Karpas-422 (cell line): ENCODE results near the gene SMIM14. TPM values are rescaled to one million over a fixed set of nuclear protein-coding genes. Genes with fewer than 3 reads are reported as not detected.
"Not testable (repeated sequence)": the region's sequence is repeated elsewhere in the genome, so short reads cannot be mapped to it uniquely, and the experiment has no call there.

Experiments
- DNase-seq: peaks from one replicate; pipeline ENCODE4 v3.0.0-alpha.2; 2015
- H2AFZ ChIP-seq: fragments of 200-600 bp; sonication (generic); 2 replicates; pipeline ENCODE4 v1.6.1; 2014; ENCODE audit warnings: antibody characterized with exemption, low read length, mixed read lengths
- H3K27ac ChIP-seq: fragments of 200-600 bp; sonication (generic); 2 replicates; pipeline ENCODE4 v1.5.1; 2014; ENCODE audit warnings: mild to moderate bottlenecking, low read length, moderate library complexity
- H3K27me3 ChIP-seq: fragments of 200-600 bp; sonication (generic); 2 replicates; pipeline ENCODE4 v1.6.1; 2014; ENCODE audit warnings: low read length, mixed read lengths
- H3K36me3 ChIP-seq: fragments of 200-600 bp; sonication (generic); 2 replicates; pipeline ENCODE4 v1.6.1; 2014; ENCODE audit warnings: low read length, mixed read lengths; ENCODE audit not compliant: insufficient read depth
- H3K4me1 ChIP-seq: fragments of 200-600 bp; sonication (generic); 2 replicates; pipeline ENCODE4 v1.6.1; 2014; ENCODE audit warnings: mild to moderate bottlenecking, low read length, mixed read lengths
- H3K4me2 ChIP-seq: fragments of 200-600 bp; sonication (generic); 2 replicates; pipeline ENCODE4 v1.6.1; 2014; ENCODE audit warnings: low read length, low read depth, mild to moderate bottlenecking; ENCODE audit not compliant: poor library complexity, severe bottlenecking
- H3K4me3 ChIP-seq: fragments of 200-600 bp; sonication (generic); 2 replicates; pipeline ENCODE4 v1.5.1; 2014; ENCODE audit warnings: mild to moderate bottlenecking, antibody characterized with exemption, low read length, mixed read lengths
- H3K79me2 ChIP-seq: fragments of 200-600 bp; sonication (generic); 2 replicates; pipeline ENCODE4 v1.6.1; 2014; ENCODE audit warnings: mild to moderate bottlenecking, low read length, mixed read lengths
- H3K9ac ChIP-seq: fragments of 200-600 bp; sonication (generic); 2 replicates; pipeline ENCODE4 v1.6.0; 2014; ENCODE audit warnings: low read length
- H3K9me2 ChIP-seq: fragments of 200-600 bp; sonication (generic), shearing (Covaris generic); replicated peaks from 2 replicates; pipeline ENCODE4 v1.6.0; 2014; ENCODE audit warnings: mild to moderate bottlenecking, low read length, moderate library complexity; ENCODE audit not compliant: insufficient read depth
- H3K9me3 ChIP-seq: fragments of 300-700, 200-600 bp; sonication (generic); 2 replicates; pipeline ENCODE4 v1.6.1; 2014; ENCODE audit warnings: low read length, mixed read lengths
- H4K20me1 ChIP-seq: fragments of 200-600 bp; sonication (generic); 2 replicates; pipeline ENCODE4 v1.6.1; 2014; ENCODE audit warnings: mild to moderate bottlenecking, antibody characterized with exemption, low read length, low read depth; ENCODE audit not compliant: insufficient read depth
- total RNA-seq: library from RNA; depleted of rRNA; stranded (reverse); fragments of >200 nt; shearing (Covaris generic); gene quantifications from 2 replicates; pipeline ENCODE4 v1.2.3, GENCODE V29; 2014; ENCODE audit warnings: low replicate concordance

Gene SMIM14
- total RNA-seq, 1 experiment from 2014 or later = 689 TPM

GRCh38 chr4:39655876-39656275, 17.2 kb upstream of the SMIM14 start:
- H3K4me3 ChIP-seq = no peak overlapping the region
- H3K27ac ChIP-seq = no peak overlapping the region
- H4K20me1 ChIP-seq = no peaks in the 10 kb centered on the region
- H3K79me2 ChIP-seq = no peaks in the 10 kb centered on the region
- no peaks in the 10 kb centered on the region for H3K9me2 ChIP-seq
- H3K27me3 ChIP-seq = no peaks in the 10 kb centered on the region
- DNase-seq = no peak
- no peak overlapping the region for H2AFZ ChIP-seq
- no peaks in the 10 kb centered on the region for H3K9me3 ChIP-seq
- no peak overlapping the region for H3K4me2 ChIP-seq
- no peak overlapping the region for H3K9ac ChIP-seq
- H3K4me1 ChIP-seq = peaks cover 7% of the 10 kb centered on the region
- no peaks in the 10 kb centered on the region for H3K36me3 ChIP-seq

DNA sequence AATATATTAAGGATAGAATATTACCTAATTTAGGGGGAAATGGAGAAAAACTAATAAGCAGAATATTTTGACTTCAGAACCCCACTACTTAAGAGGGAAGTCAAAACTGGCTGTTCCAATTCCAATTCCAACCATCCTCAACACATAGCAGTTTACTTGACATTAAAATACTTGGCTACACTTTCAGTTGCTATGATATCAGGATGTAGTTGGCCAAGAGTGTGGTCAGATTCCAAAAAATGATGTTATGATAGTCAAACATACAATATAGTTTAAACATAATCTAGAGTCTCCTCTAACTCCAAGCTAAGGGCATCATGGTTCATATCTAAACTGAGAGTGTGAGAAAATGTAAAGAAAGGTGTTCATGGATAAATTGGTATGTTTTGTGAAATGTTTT, 16.5 kb upstream of the SMIM14 start:
- H2AFZ ChIP-seq = no peak overlapping the region
- H3K9me3 ChIP-seq = no peaks in the 10 kb centered on the region
- H3K9ac ChIP-seq = no peak overlapping the region
- no peaks in the 10 kb centered on the region for H3K36me3 ChIP-seq
- DNase-seq = no peak
- H3K4me3 ChIP-seq = no peak overlapping the region
- H3K4me2 ChIP-seq = no peak overlapping the region
- H3K4me1 ChIP-seq = peaks cover 7% of the 10 kb centered on the region
- H3K79me2 ChIP-seq = no peaks in the 10 kb centered on the region
- H3K27ac ChIP-seq = no peak overlapping the region
- H4K20me1 ChIP-seq = no peaks in the 10 kb centered on the region
- no peaks in the 10 kb centered on the region for H3K27me3 ChIP-seq
- no peaks in the 10 kb centered on the region for H3K9me2 ChIP-seq

DNA sequence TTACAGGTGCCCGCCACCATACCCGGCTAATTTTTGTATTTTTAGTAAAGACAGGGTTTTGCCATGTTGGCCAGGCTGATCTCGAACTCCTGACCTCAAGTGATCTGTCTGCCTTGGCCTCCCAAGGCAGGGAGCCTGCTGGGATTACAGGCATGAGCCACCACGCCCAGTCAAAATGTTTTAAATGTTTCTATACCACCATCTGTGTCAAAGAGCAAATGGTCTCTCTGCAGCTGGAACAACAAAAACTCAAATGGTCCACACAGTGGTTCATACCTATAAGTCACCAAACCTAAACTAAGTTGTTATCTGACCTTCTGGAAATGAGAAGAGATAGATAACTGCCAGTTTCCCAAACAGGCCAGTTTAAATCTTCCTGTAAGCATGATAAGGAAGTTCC, 12.9 kb upstream of the SMIM14 start:
- not testable (repeated sequence) for H3K27ac ChIP-seq, DNase-seq, H3K79me2 ChIP-seq, H3K27me3 ChIP-seq, H3K9me3 ChIP-seq, H2AFZ ChIP-seq, H4K20me1 ChIP-seq, H3K36me3 ChIP-seq, H3K9ac ChIP-seq, H3K9me2 ChIP-seq, H3K4me1 ChIP-seq, H3K4me3 ChIP-seq, H3K4me2 ChIP-seq

- no peaks in the 10 kb centered on the region for H3K27me3 ChIP-seq
- H2AFZ ChIP-seq = no peak overlapping the region
- H3K4me1 ChIP-seq = peaks cover 4% of the 10 kb centered on the region
- no peaks in the 10 kb centered on the region for H3K79me2 ChIP-seq
- H3K9me2 ChIP-seq = no peaks in the 10 kb centered on the region
- no peaks in the 10 kb centered on the region for H3K36me3 ChIP-seq
- no peak overlapping the region for H3K4me2 ChIP-seq
- H3K4me3 ChIP-seq = no peak overlapping the region
- DNase-seq = no peak
- no peaks in the 10 kb centered on the region for H3K9me3 ChIP-seq
- H3K9ac ChIP-seq = no peak overlapping the region
- no peaks in the 10 kb centered on the region for H4K20me1 ChIP-seq
- H3K27ac ChIP-seq = no peak overlapping the region
Observed at GRCh38 chr4:39649639-39650265, 11.1 kb upstream of the SMIM14 start.

DNA sequence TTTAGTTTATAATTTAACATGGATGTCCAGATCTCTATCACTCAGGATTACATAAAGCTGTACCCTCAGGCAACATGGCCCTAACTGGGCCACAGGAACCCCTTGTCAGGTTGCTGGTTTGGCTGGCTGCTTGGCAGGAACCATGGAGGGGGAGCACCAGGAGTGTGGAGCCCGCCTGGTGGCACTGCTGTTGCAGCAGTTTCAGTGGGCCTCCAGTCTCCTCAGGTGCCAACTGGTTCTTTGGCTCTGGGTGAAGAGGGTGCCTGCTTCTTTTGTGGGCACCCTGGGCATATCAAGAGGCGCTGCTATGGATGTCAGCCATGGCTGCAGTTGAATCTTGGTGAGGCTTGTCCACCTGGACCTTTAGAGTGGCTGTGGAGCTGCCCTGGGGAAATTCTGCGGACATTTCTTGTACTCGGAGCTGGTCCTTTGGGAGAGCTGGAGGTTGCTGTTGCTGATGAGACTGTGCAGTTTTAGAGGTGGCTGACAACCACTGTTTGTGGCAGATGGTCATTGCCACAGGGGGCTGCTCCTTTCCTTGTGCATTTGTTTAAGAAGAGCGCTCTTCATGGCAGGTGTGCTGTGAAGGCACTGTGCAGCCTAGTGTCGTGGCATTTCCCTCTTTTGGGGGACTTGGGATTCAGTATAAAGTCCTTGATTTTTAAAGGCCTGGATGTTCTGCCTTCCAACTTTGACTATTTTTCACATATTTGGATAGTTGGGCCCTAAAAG, 10.3 kb upstream of the SMIM14 start:
- Histone ChIP-seq H3K4me1 (peaks cover 4% of the 10 kb centered on the region), H3K27ac (no peak overlapping the region), H3K36me3 (no peaks in the 10 kb centered on the region), H3K9me3 (no peaks in the 10 kb centered on the region), H3K9ac (no peak overlapping the region), H3K4me2 (no peak overlapping the region), H4K20me1 (no peaks in the 10 kb centered on the region), H3K9me2 (no peaks in the 10 kb centered on the region), H3K79me2 (no peaks in the 10 kb centered on the region), H3K4me3 (no peak overlapping the region), H2AFZ (no peak overlapping the region), H3K27me3 (no peaks in the 10 kb centered on the region)
- no peak for DNase-seq

DNA sequence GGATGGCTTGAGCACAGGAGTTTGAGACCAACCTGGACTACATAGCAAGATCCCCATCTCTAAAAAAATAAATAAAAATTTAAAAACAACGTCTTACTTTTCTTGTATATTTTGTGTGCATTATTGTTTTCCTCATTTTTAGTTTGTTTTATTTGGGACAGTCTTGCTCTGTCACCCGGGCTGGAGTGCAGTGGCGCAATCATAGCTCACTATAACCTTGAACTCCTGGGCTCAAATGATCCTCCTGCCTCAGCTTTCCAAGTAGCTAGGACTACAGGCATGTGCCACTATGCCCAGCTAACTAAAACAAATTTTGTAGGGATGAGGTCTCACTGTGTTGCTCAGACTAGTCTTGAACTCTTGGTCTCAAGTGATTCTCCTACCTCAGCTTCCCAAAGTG, 9.5 kb upstream of the SMIM14 start:
- Histone ChIP-seq H3K9ac (no peak overlapping the region), H3K4me2 (no peak overlapping the region), H3K4me1 (peaks cover 4% of the 10 kb centered on the region), H3K4me3 (no peak overlapping the region), H4K20me1 (no peaks in the 10 kb centered on the region), H3K9me2 (no peaks in the 10 kb centered on the region), H2AFZ (no peak overlapping the region), H3K27me3 (no peaks in the 10 kb centered on the region), H3K9me3 (no peaks in the 10 kb centered on the region), H3K36me3 (no peaks in the 10 kb centered on the region), H3K79me2 (no peaks in the 10 kb centered on the region), H3K27ac (no peak overlapping the region)
- no peak for DNase-seq

GRCh38 chr4:39642885-39643552, 4.4 kb upstream of the SMIM14 start:
- no peaks in the 10 kb centered on the region for H3K9me3 ChIP-seq
- H2AFZ ChIP-seq = no peak overlapping the region
- H3K4me1 ChIP-seq = peaks cover 14% of the 10 kb centered on the region
- no peak overlapping the region for H3K4me3 ChIP-seq
- peak; percentile 21 for DNase-seq
- no peak overlapping the region for H3K9ac ChIP-seq
- H3K9me2 ChIP-seq = no peaks in the 10 kb centered on the region
- H3K27me3 ChIP-seq = no peaks in the 10 kb centered on the region
- no peak overlapping the region for H3K27ac ChIP-seq
- H3K4me2 ChIP-seq = no peak overlapping the region
- no peaks in the 10 kb centered on the region; the same call in 1 of the 2 replicates for H4K20me1 ChIP-seq
- no peaks in the 10 kb centered on the region for H3K36me3 ChIP-seq
- H3K79me2 ChIP-seq = no peaks in the 10 kb centered on the region

- Histone ChIP-seq H3K9me3 (no peaks in the 10 kb centered on the region), H3K9me2 (no peaks in the 10 kb centered on the region), H3K27ac (no peak overlapping the region), H3K79me2 (no peaks in the 10 kb centered on the region), H3K4me2 (no peak overlapping the region), H3K36me3 (no peaks in the 10 kb centered on the region), H2AFZ (no peak overlapping the region), H3K9ac (no peak overlapping the region), H4K20me1 (no peaks in the 10 kb centered on the region; the same call in 1 of the 2 replicates), H3K4me3 (no peak overlapping the region), H3K4me1 (peaks cover 25% of the 10 kb centered on the region), H3K27me3 (no peaks in the 10 kb centered on the region)
- DNase-seq = peak; percentile 36
Observed at GRCh38 chr4:39641451-39641850, 2.8 kb upstream of the SMIM14 start.
